Measurements from ENCODE around the gene SVOPL.

Gene SVOPL

DNA sequence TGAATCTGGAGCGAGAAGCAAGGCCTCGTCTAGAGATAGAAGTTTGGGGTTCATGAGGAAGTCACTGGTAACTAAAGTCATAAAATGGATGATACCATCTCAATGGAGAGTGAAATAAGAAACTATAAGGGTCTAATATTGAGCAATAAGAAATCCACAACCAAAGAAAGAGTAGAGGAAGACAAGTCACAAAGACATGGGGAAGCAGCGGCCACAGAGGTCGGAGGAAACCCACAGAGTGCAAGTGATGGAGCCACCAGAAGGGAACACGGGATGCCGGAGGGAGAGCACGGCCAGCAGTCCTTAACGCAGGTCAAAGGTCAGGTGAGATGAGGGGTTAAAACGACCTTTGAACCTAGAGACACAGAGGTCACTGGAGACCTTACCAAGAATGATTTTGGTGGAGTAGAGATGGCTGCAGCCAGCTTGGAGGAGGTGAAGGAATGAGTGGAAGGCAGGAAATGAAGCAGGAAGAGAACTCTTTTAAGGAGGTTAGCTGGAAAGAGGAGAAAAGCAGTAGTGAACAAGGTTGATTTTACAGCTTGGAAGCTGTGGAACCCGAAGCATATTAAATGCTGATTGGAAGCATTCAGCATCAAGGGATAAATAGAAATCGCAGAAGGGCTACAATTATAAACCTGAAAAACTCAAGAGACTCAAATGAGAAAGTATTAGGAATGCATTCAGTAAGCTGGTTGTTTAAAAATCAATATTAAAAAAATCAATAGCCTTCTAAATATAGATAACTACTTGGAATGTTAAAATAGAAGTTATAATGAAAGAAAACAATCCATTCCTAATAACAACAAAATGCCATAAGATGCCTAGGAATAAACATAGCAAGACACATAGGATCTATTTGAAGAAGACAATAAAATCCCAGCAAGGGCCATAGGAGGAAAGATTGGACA, 93.7 kb downstream of the SVOPL start:
- DNase-seq (ENCODE audit: low read depth), result no peak

- DNase-seq (ENCODE audit: low read depth), result no peak
Measured at GRCh38 chr7:138606236-138606635, 94.9 kb downstream of the SVOPL start.

DNA sequence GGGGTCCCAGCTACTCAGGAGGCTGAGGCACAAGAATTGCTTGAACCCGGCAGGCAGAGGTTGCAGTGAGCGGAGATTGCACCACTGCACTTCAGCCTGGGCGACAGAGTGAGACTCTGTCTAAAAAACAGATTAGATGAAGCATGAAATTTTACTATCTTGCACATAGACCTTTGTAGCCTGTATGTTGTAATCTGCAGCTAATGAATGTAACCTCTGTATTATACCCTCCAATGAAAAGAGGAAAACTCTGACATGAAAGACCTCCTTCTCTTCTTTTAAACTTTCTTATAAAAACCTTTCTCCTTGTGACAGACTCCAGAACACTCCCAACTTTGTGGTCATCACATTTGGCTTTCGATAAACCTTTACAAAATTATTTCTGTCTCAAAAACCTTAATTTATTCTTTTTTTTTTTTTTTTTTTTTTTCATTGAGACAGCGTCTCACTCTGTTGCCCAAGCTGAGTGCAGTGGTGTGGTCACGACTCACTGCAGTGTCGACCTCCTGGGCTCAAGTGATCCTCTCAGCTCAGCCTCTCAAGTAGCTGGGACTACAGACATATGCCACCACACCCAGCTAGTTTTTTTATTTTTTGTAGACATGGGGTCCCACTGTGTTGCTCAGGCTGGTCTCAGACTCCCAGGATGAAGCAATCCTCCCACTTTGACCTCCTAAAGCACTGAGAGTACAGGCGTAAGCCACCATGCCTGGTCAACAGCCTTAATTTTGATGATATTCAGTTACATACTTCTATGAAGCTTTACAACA, 97.4 kb downstream of the SVOPL start:
- DNase-seq (ENCODE audit: low read depth), result no peak

DNA sequence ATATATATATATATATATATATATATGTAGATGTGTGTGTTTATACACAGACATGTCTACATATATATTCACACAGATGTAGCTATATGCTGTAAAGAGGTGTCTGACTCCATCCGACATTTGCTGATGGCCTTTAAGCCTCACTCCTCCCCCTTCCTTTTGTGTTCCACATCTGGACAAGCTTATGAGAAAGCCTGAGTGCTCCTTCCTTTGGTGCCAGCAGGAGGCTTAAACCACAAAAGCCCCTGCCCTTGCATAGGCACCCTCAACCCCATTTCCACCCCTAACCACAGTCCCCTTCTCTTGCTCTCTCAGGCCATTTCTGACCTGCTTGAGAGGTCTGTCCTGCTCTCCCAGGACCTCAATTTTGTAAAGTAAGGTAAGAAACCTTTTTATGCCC, 98.7 kb downstream of the SVOPL start:
- DNase-seq (ENCODE audit: low read depth), result no peak

GRCh38 chr7:138595454-138595853, 105.7 kb downstream of the SVOPL start:
- no peak for DNase-seq (ENCODE audit: low read depth)

DNA sequence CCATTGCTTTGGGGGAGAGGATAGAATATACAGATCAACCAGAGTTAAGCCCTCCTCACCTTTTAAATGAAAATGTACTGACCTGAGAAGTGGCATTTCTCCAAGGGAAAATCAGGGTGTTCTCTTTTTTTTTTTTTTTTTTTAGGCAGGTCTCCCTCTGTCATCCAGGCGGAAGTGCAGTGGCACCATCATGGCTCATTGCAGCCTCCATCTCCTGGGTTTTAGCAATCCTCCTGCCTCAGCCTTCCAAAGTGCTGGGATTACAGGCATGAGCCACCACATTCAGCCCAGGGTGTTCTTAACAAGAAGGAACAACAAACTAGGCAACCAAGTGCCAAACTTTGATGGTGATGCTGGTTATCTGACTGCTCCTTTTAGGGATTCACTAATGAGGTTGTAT, 111.0 kb downstream of the SVOPL start:
- no peak for DNase-seq (ENCODE audit: low read depth)

GRCh38 chr7:138588986-138589385, 112.2 kb downstream of the SVOPL start:
- no peak for DNase-seq (ENCODE audit: low read depth)

GRCh38 chr7:138587485-138587884, 113.7 kb downstream of the SVOPL start:
- DNase-seq (ENCODE audit: low read depth), result no peak

DNA sequence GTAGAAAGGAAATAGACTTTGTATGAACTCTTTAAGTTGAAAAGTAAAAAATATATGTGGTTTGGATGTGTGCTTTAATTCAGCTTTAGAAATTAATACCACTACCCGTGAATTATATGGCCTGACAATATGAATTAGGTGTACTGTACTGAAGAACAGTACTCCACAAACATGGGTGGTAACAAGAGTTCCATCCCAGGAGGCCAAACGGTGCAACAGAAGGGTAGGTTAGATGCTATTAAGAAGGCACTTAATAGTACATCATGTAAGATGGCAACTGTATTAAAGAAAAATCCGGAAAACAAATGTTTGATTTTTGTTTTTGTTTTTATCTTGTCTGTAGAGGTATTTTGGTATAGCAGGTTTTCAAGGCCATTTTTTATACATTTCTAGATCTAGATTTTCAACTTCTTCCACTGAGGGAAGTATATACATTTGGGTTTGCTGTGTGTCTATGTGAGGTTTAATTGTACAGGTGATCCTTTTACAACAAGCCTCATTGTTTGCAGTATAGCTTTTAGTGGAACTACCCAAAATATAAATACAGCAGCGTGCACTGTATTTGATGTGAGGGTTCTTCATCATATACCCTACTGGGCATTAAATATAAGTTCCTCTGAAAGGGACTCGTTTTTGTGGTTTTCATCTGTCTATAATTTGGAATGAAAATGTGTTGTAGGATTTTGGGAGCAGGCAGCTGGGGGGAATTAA, 115.7 kb downstream of the SVOPL start:
- DNase-seq (ENCODE audit: low read depth), result no peak

DNA sequence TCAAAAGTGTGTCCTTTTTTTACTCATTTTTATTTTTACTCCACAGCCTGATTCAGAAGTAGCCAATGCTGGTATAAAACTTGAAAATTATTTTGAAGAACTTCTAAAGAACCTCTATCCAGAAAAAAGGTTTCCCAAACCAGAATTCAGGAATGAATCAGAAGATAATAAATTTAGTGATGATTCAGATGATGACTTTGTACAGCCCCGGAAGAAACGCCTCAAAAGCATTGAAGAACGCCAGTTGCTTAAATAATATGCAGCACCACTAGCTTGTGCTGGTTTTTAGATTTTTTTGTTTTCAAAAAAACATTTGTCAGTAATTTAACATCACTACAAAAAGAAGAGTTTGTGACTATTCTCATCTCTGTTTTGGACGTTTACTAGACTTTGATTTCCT, 116.5 kb downstream of the SVOPL start:
- DNase-seq (ENCODE audit: low read depth), result no peak

GRCh38 chr7:138584283-138584682, 116.9 kb downstream of the SVOPL start:
- no peak for DNase-seq (ENCODE audit: low read depth)

- DNase-seq (ENCODE audit: low read depth), result no peak
Measured at GRCh38 chr7:138581065-138581464, 120.1 kb downstream of the SVOPL start.

GRCh38 chr7:138579671-138580070, 121.5 kb downstream of the SVOPL start:
- DNase-seq (ENCODE audit: low read depth), result no peak

DNA sequence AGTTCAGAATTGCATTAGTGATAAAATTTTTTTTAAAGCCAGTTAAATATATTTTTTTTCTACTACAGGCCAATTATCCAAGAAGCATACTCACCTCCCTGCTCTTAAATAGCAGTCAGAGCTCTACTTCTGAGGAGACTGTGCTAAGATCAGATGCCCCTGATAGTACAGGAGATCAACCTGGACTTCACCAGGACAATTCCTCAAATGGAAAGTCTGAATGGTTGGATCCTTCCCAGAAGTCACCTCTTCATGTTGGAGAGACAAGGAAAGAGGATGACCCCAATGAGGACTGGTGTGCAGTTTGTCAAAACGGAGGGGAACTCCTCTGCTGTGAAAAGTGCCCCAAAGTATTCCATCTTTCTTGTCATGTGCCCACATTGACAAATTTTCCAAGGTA, 122.0 kb downstream of the SVOPL start:
- no peak for DNase-seq (ENCODE audit: low read depth)

GRCh38 chr7:138575897-138576428, 125.2 kb downstream of the SVOPL start:
- DNase-seq (ENCODE audit: low read depth), result no peak

DNA sequence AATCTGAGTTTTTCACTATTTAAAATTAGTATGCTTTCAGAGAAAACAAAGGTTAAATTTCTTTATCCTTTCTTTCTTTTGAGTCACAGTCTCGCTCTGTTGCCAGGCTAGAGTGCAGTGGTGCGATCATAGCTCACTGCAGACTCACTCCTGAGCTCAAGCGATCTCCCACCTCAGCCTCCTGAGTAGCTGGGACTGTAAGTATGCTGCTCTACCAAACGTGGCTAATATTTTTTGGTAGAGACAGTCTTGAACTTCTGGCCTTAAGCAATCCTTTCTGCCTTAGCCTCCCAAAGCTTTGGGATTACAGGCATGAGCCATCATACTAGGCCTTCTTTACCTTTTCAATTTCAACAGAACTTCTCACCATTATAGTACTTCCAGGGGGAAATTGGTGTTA, 127.4 kb downstream of the SVOPL start:
- no peak for DNase-seq (ENCODE audit: low read depth)

DNA sequence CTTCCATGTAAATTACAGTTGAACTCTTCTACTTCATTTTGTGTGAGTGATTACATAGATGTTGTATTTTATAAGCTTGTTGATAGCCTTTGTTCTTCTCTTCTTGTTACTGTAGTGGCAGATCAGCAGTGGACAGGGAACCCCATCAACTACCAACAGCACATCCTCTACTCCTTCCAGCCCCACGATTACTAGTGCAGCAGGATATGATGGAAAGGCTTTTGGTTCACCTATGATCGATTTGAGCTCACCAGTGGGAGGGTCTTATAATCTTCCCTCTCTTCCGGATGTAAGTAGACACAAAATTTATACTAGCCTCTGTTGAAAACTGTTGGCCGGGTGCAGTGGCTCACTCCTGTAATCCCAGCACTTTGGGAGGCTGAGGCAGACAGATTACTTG, 130.4 kb downstream of the SVOPL start:
- no peak for DNase-seq (ENCODE audit: low read depth)

DNA sequence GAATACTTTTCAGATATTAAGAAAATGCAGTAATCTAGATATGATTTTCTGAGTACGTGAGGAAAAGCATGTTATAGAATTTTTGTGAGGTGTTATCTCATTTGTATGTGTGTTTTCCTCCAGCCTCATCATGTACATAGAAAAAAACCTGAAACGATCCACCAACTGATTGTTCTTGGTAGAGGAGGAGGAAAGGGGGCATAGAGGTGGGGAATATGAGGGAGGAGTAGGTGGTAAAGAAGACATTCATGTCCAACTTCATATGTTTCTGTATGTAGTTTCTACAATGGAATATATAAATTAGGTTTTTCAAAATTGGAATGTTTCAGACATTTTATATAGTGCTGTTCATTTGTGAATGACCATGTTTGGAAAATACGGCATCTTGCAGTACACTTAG, 131.7 kb downstream of the SVOPL start:
- DNase-seq (ENCODE audit: low read depth), result no peak

DNA sequence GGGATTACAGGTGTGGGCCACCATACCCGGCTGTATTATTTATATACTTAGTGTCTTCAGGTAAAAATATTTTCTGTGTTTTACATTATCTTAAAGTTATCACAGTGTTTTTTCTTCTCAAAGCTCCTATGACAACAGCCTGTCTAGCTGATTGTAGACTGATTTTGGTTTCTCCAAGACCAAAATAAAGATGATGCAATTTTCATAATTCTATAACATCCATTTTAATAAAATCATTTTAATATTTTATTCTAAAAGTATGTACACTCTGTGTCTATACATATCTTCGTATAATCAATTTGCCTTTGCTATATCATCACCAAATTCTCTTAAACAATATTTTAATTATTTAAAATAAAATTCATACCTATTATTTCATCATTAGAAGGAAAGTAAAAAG, 132.5 kb downstream of the SVOPL start:
- no peak for DNase-seq (ENCODE audit: low read depth)

DNA sequence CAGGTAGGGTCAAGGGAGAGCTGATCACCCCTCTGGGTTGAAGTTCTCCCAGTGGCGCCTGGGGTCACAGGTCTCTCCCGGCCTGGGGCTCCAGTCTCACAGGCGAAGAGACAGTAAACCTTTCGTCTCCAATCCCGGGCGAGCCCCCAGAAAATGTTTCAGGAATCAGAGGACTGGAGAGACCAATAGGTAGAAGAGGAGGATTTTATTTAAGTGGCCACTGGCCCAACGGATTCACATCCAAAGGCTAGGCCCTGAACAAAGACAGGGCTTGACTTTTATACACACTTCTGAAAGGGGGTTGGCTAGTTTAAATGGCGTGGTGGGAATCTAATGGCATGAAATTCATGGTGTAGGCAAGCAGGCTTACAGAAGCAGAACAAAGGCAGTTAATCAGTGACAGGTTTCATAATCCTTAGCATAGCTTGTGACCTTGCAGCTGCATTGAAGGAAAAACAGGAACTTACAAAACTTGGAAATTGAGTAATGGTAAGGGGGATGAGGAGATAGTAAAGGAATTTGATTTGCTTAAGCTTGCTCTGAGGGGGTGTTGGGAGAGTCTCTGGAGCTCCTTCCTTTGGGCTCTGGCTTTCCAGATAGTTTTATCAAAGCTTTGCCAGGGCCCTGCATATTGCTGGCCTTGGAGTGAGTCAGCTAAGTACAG, 135.6 kb downstream of the SVOPL start:
- DNase-seq (ENCODE audit: low read depth), result no peak

- DNase-seq (ENCODE audit: low read depth), result no peak
Measured at GRCh38 chr7:138565071-138565450, 136.1 kb downstream of the SVOPL start.

GRCh38 chr7:138564365-138564764, 136.8 kb downstream of the SVOPL start:
- DNase-seq (ENCODE audit: low read depth), result no peak
